ENCODE results near the gene GLTPD2.

GLTPD2 gene

DNA sequence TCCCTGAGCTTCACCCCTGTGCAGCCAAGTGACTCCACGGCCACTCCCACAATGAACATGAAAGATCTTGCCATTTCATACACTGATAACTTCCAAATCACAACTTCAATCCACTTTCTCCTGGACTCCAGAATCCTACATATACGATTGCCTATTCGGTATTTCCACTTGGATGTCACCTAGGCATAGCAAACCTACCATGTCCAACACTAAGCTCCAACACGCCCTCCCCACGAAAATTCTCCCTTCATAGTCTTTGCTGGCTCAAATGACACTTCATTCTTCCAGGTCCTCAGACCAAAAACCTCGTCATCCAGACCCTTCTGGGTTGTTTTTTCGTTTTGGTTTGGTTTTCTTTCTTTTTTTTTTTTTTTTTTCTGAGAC, 1.9 kb downstream of the GLTPD2 start:
- TF ChIP-seq, protein P1, sequence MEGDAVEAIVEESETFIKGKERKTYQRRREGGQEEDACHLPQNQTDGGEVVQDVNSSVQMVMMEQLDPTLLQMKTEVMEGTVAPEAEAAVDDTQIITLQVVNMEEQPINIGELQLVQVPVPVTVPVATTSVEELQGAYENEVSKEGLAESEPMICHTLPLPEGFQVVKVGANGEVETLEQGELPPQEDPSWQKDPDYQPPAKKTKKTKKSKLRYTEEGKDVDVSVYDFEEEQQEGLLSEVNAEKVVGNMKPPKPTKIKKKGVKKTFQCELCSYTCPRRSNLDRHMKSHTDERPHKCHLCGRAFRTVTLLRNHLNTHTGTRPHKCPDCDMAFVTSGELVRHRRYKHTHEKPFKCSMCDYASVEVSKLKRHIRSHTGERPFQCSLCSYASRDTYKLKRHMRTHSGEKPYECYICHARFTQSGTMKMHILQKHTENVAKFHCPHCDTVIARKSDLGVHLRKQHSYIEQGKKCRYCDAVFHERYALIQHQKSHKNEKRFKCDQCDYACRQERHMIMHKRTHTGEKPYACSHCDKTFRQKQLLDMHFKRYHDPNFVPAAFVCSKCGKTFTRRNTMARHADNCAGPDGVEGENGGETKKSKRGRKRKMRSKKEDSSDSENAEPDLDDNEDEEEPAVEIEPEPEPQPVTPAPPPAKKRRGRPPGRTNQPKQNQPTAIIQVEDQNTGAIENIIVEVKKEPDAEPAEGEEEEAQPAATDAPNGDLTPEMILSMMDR (conservative IDR thresholded peaks at IDR 0.05; ENCODE audit: low read length), result no peak
- no peak for DNase-seq (ENCODE audit: low read depth)
- H3K4me3 ChIP-seq (ENCODE audit: low read length), result peak overlapping the region; percentile 71

- no peak for DNase-seq (ENCODE audit: low read depth)
- H3K4me3 ChIP-seq (ENCODE audit: low read length), result no peak overlapping the region
- TF ChIP-seq, protein P1 (conservative IDR thresholded peaks at IDR 0.05; ENCODE audit: low read length), result no peak
These were observed 6.4 kb downstream of the GLTPD2 start for GRCh38 chr17:4795168-4795567.

DNA sequence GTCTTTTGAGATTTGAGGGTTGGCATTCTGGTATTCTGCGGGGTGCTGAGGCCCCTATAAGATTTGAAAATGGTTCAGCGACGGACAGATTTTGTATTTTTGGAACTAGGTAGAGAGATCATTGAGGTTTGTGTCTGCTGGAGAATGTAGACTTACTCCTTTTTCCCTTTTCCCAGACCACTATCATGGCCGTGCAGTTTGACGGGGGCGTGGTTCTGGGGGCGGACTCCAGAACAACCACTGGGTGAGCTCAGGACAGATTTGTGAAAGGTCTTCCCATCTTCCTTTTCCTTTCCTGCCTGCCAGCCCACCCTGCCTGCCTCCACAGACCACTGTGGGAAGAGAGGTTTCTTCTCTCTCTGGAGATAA, 7.8 kb downstream of the GLTPD2 start:
- DNase-seq (ENCODE audit: low read depth), result peak; percentile 34
- peak overlapping the region; percentile 100 for H3K4me3 ChIP-seq (ENCODE audit: low read length)
- TF ChIP-seq, protein P1 (conservative IDR thresholded peaks at IDR 0.05; ENCODE audit: low read length), result no peak

GRCh38 chr17:4800462-4801196, 11.9 kb downstream of the GLTPD2 start:
- TF ChIP-seq, protein P1 (conservative IDR thresholded peaks at IDR 0.05; ENCODE audit: low read length), result no peak
- H3K4me3 ChIP-seq (ENCODE audit: low read length), result no peak overlapping the region
- no peak for DNase-seq (ENCODE audit: low read depth)

- H3K4me3 ChIP-seq (ENCODE audit: low read length), result no peak within 1 kb of the TSS
- TF ChIP-seq, protein P1 (conservative IDR thresholded peaks at IDR 0.05; ENCODE audit: low read length), result no peak
- no peak for DNase-seq (ENCODE audit: low read depth)
These were observed 13.5 kb downstream of the GLTPD2 start, which contains the start of gene C17orf114 for GRCh38 chr17:4802228-4802627. Gene C17orf114, minus strand, starts transcription at chr17:4802328.

- DNase-seq (ENCODE audit: low read depth), result no peak
- H3K4me3 ChIP-seq (ENCODE audit: low read length), result peak overlapping the region; percentile 71
- TF ChIP-seq, protein P1 (conservative IDR thresholded peaks at IDR 0.05; ENCODE audit: low read length), result no peak
These were observed 17.7 kb downstream of the GLTPD2 start for GRCh38 chr17:4806456-4806776.

GRCh38 chr17:4806777-4807604, 18.2 kb downstream of the GLTPD2 start, which contains the start of gene PLD2:
Gene PLD2, plus strand, starts transcription at chr17:4807152. Its CDS starts 621 bp downstream, at chr17:4807773.
- DNase-seq (ENCODE audit: low read depth), result peak; percentile 70
- peak within 1 kb of the TSS; percentile 71 for H3K4me3 ChIP-seq (ENCODE audit: low read length)
- TF ChIP-seq, protein P1 (conservative IDR thresholded peaks at IDR 0.05; ENCODE audit: low read length), result no peak

Measured in AG10803 (cell line).